Thoracic aorta (tissue), 2 donors: ENCODE measurements around the gene TEKT4. TPM values are rescaled to one million over a fixed set of nuclear protein-coding genes. Genes with fewer than 3 reads are reported as not detected.
"Not testable (repeated sequence)": the region's sequence is repeated elsewhere in the genome, so short reads cannot be mapped to it uniquely, and the experiment has no call there.

Experiments used
- ATAC-seq: fragments of 150-250 bp; one replicate; pipeline ENCODE4 v1.8.0; 2017; ENCODE audit warnings: low read depth; ENCODE audit not compliant: insufficient number of reproducible peaks, low FRiP score
- DNase-seq: peaks from one replicate; pipeline ENCODE4 v3.0.0-alpha.2; 2020; ENCODE audit warnings: low spot score
- H3K27ac ChIP-seq, 2 donors: fragments of 200-600 bp; sonication (generic); 1 replicate in 1 of 2; 2 replicates in 1 of 2; pipeline ENCODE4 v1.5.1; 2016; ENCODE audit warnings: mild to moderate bottlenecking in 2 of 2, moderate library complexity in 2 of 2
- H3K27me3 ChIP-seq: fragments of 200-600 bp; sonication (generic); replicated peaks from 2 replicates; pipeline ENCODE4 v1.6.0; 2016; ENCODE audit warnings: mild to moderate bottlenecking; ENCODE audit not compliant: insufficient read depth
- H3K36me3 ChIP-seq: fragments of 200-600 bp; sonication (generic); one replicate; pipeline ENCODE4 v1.5.1; 2016
- H3K4me1 ChIP-seq, 2 donors: fragments of 200-600 bp; sonication (generic); 1 replicate in 1 of 2; 2 replicates in 1 of 2; pipeline versions ENCODE4 v1.5.1 to v1.6.0; 2016; ENCODE audit warnings: low read depth in 2 of 2, mild to moderate bottlenecking in 1 of 2; ENCODE audit not compliant: control insufficient read depth in 1 of 2
- H3K4me3 ChIP-seq: fragments of 200-600 bp; sonication (generic); 2 replicates; pipeline ENCODE4 v1.5.1; 2016; ENCODE audit warnings: mild to moderate bottlenecking
- H3K9me3 ChIP-seq: fragments of 200-600 bp; sonication (generic); 2 replicates; pipeline ENCODE4 v1.5.1; 2016
- CTCF ChIP-seq: fragments of 200-600 bp; sonication (generic); IDR thresholded peaks from one replicate; pipeline ENCODE4 v1.5.1; 2019; ENCODE audit warnings: antibody characterized with exemption
- total RNA-seq, 2 donors: library from RNA; depleted of rRNA; stranded (reverse); fragments of >200 nt; gene quantifications; one replicate each; pipeline versions ENCODE4 v1.1.0 to v1.2.3, GENCODE V29; 2016

Gene TEKT4
- total RNA-seq, 2 donors from 2014 or later, result not detected

- Histone ChIP-seq H3K27ac (no peak overlapping the region), H3K9me3 (no peaks in the 10 kb centered on the region), H3K27me3 (no peaks in the 10 kb centered on the region), H3K4me1 (no peaks in the 10 kb centered on the region), H3K4me3 (no peak overlapping the region), H3K36me3 (no peaks in the 10 kb centered on the region)
- DNase-seq (no peak), ATAC-seq (no peak)
- TF ChIP-seq CTCF, result no peak
These were observed 52.0 kb downstream of the TEKT4 start for GRCh38 chr2:94923196-94923595.

GRCh38 chr2:94924999-94925398 is 53.8 kb downstream of the TEKT4 start:
- not testable (repeated sequence) for DNase-seq, H3K4me1 ChIP-seq, H3K9me3 ChIP-seq, H3K36me3 ChIP-seq, H3K27me3 ChIP-seq, H3K4me3 ChIP-seq, ATAC-seq, H3K27ac ChIP-seq

Other genes with a start within 250 kb of the TEKT4 start
- not detected for gene MAL, start 154.3 kb downstream of the TEKT4 start, total RNA-seq